SHP77 (cell line): ENCODE results near the gene MRGPRX1.
"Not testable (repeated sequence)": the region's sequence is repeated elsewhere in the genome, so short reads cannot be mapped to it uniquely, and the experiment has no call there.

Source experiments
- DNase-seq, 2 experiments: peaks; one replicate each; lab custom pipeline; 2025; lab: John Stamatoyannopoulos, UW

The MRGPRX1 gene

DNA sequence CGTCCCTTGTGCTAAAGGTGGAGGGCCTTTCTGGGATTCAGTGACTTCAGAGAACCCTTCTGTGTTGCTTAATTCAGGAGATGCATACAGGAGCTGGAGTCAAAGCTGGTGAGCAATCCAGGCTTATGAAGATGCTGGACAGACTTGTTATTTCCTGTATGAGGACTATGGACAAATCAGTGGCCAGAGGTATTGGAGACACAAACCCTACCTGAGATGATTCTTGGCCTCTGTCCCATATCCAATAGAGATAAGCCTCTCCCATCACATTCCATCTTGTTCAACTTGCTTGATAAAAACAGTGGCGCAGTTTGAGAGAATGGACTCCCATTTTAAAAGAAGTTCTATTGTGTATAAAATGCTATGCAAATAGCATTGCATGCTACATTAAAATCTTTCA, at the start of gene MRGPRX1:
Gene MRGPRX1 (minus strand): TSS at position 101 of the 400 bp plus-strand sequence. CDS start 4,630 bp downstream, outside the sequence.
- no peak for DNase-seq

DNA sequence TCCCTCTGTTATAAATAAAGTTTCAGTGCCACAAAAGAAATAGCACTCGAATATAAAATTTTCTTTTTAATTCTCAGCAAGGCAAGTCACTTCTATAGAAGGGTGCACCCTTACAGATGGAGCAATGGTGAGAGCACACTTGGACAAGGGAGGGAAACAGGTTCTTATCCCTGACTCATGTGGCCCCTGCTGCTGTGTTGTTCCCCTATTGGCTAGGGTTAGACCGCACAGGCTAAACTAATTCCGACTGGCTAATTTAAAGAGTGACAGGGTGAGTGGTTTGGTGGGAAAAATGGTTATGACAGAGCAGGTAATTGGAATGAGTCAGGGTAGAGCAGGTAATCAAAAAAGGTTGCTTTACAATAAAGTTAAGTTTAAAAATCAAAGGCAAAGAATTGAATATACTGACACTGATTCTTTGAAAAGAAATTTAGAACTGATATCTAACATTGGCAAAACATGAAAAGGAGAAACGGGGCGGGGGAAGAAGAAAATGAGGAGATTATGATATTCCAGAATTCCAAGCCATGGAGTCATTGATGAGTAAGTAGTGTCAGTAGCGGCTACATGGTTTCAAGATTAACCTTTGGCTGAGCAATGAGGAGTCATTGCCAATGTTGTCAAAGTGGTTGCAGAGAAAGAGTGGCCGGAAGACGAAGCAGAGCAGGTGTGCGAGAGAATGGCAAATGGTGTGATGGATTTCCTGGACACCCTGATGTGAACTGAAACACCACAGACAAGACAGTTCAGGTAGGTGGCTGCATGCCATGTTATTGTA, 48.4 kb upstream of the MRGPRX1 start:
- no peak for DNase-seq

DNA sequence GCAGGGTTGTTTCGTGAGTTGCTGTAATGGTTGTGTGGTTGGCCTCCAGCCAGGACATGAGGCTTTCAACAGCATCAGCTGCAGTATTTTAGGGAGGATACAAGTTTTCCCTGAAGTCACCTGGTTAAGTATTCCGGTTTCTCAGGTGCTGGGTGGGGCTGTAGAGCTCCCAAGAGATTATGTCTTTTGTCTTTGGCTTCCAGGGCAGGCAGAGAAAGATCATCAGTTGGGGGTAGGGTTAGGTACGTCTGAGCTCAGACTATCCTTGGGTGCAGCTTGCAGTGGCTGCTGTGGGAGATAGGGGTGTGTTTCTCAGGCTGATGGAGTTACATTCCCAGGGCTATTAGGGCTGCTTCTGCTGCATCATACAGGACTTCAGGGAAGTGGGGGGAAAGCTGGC, 47.5 kb upstream of the MRGPRX1 start:
- DNase-seq, result no peak

DNA sequence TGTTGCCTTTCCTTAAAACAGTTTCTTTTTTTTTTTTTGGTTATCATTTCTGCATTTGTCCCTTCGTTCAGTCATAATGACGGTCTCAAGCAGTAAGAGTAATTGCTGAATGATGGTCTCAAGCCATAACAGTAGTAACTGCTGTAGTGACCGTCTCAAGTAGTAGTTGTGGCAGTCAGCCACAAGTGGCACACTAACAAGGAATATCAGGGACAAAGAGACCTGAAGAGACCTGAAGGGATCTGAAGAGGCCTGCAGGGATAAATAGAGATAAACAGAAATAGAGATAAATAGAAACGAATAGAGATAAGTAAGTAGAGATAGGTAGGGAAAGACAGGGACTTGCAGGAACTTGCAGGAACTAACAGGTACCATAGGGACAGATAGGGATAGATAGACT, 42.7 kb upstream of the MRGPRX1 start:
- DNase-seq, result no peak

DNA sequence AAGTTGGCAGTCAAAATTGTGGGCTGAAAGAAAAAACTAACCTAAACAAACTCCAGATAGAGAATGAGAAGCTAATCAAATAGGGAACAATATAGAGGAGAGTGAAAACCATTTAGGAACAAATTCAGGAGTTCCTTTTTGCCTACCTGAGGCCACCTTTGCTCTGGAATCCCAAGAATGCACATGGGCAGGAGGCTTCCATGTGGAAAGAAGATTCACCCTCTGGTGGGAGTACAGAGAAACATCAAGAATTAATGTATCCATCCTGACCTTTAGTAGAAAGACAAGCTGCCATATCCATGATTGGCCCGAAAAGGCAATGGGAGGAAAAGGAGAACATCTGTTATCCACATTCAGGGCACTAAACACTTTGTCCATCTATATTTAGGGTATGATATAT, 35.0 kb upstream of the MRGPRX1 start:
- DNase-seq, result no peak

DNA sequence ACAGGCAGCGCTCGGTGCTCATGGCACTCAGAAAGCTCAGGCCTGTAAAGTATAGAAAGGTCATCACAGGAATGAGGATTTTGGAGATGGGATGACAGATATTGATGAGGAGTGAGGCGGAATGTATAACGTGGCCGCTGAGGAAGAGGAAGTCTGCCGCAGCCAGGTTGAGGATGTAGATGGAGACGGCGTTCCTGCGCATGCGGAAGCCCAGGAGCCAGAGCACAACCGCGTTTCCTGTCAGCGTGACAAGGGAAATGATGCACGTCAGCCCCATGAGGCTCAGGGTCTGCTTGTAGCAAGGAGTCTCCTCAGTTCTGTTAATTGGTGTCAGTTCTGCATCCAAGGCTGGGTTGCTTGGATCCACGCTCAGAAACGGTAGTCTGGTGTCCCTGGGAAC, 33.1 kb upstream of the MRGPRX1 start:
- no peak for DNase-seq

DNA sequence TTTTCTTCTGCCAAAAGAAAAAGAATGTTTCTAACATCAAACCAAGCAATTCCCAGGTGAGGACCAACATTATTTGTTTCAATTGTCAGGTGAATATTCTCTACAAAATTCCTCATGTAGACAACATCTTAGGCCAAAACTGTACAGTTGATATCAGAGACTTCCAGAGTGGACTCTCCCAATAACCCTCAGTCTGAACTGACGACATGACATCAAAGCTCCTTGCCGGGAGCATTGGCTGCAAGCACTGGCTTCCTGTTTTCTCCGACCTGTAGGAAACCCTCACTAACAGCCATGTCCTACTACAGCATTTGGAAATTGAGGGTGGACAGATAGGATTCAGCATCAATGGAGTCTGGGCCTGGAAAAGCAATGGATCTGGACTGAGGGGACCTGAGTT, 30.5 kb upstream of the MRGPRX1 start:
- DNase-seq, result no peak

DNA sequence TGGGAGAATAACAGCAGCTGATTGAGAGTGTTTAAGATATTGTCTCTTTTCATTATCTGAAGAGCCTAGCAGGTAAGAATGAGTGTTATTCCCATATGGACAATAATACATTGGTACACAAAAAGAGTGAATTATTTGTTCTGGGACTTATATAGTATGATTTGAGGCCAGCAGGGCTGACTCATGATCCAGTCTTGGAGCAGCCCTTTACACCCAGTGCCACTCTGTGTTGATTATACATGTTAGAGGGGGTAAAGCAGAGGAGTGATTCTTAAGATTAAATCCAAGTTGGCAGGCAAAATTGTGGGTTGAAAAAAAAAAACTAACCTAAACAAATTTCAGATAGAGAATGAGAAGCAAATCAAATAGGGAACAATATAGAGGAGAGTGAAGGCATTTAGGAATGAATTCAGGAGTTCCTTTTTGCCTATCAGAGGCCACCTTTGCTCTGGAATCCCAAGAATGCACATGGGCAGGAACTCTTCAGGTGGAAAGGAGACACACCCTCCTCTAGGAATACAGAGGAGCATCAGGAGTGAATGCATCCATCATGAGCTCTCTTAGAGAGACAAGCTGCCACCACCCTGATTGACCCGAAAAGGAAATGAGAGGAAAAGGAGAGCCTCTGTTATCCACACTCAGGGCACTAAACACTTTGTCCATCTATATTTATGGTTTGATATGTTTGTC, 19.2 kb upstream of the MRGPRX1 start:
- DNase-seq, result no peak

DNA sequence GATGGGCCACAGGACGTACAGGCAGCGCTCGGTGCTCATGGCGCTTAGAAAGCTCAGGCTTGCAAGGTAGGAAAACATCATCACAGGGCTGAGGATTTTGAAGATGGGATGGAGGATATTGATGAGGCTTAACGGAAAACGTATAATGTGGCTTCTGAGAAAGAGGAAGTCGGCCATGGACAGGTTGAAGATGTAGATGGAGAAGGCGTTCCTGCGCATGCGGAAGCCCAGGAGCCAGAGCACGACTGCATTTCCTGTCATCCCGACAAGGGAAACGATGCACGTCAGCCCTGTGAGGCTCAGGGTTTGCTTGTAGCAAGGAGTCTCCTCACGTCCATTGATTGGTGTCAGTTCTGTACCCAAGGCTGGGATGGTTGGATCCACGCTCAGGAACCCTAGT, 17.4 kb upstream of the MRGPRX1 start:
- no peak for DNase-seq

DNA sequence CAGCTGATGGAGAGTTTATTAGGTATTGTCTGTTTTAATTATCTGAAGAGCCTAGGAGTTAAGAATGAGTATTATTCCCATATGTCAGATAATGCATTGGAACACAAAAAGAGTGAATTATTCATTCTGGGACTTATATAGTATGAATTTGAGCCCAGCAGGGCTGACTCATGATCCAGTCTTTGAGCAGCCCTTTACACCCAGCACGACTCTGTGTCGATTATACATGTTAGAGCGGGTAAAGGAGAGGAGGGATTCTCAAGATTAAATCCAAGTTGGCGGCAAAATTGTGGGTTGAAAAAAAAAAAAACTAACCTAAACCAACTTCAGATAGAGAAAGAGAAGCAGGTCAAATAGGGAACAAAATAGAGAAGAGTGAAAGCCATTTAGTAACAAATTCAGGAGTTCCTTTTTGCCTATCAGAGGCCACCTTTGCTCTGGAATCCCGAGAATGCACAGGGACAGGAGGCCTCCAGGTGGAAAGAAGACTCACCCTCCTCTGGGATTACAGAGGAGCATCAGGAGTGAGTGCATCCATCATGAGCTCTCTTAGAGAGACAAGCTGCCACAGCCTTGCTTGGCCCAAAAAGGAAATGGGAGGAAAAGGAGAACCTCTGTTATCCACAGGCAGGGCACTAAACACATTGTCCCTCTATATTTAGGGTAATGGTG, 3.1 kb downstream of the MRGPRX1 start:
- no peak for DNase-seq

DNA sequence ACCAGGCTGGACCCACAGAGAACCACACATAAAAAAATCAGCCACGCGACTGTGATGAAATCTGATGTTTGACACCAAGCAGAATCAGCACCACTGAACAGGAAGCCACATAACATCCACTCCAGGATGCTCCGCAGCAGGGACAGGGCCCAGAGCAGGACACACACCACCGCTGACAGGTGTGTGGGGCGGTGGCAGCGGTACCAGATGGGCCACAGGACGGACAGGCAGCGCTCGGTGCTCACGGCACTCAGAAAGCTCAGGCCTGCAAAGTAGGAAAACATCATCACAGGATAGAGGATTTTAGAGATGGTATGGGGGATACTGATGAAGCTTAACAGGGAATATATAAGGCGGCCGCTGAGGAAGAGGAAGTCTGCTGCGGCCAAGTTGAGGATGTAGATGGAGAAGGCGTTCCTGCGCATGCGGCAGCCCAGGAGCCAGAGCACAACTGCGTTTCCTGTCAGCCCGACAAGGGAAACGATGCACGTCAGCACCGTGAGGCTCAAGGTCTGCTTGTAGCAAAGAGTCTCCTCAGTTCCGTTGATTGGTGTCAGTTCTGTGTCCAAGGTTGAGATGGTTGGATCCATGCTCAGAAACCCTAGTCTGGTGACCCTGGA, 4.9 kb downstream of the MRGPRX1 start:
- DNase-seq, result no peak

DNA sequence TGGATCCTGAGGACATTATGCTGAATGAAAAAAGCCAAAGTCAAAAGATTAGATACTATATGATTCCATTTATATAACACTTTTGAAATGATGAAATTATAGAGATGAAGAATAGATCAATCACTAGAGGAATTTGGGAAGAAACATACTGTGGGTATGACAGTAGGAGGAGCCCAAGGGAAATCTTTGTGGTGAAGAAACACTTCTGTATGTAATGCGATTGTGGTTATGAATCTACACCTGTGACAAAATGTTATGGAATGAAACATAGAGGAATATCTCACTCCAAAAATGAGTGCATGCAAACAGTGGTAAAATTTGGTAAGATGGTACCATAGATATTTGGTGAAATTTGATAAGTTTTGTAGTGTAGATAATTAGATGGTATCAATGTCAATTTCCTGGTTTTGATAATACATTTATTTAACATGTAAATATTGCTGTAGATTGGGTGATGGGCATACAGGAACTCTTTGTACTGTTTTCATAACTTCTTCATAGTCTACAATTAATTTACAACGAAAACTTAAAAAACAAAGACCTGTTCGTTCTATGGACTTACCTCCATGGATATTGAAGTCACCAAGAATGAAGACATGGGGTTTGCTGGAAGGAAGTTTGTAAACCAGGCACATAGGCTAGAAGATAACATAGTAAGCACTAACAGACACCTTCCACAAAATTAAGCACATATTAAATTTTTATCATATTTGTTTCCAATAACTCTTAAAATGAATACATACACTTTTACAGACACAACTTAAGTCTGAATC, 11.5 kb downstream of the MRGPRX1 start:
- DNase-seq, result no peak

DNA sequence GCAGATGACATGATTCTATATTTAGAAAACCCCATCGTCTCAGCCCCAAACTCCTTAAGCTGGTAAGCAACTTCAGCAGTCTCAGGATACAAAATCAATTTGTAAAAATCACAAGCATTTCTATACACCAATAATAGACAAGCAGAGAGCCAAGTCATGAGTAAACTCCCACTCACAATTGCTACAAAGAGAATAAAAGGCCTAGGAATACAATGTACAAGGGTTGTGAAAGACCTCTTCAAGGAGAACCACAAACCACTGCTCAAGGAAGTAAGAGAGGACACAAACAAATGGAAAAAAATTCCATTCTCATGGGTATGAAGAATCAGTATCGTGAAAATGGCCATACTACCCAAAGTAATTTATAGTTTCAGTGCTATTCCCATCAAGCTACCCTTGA, 13.8 kb downstream of the MRGPRX1 start:
- not testable (repeated sequence) for DNase-seq

DNA sequence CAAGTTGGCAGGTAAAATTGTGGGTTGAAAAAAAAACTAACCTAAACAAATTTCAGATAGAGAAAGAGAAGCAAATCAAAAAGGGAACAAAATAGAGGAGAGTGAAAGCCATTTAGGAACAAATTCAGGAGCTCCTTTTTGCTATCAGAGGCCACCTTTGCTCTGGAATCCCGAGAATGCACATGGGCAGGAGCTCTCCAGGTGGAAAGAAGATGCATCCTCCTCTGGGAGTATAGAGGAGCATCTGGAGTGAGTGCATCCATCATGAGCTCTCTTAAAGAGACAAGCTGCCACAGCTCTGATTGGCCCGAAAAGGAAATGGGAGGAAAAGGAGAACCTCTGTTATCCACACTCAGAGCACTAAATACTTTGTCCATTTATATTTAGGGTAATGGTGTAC, 26.3 kb downstream of the MRGPRX1 start:
- no peak for DNase-seq

DNA sequence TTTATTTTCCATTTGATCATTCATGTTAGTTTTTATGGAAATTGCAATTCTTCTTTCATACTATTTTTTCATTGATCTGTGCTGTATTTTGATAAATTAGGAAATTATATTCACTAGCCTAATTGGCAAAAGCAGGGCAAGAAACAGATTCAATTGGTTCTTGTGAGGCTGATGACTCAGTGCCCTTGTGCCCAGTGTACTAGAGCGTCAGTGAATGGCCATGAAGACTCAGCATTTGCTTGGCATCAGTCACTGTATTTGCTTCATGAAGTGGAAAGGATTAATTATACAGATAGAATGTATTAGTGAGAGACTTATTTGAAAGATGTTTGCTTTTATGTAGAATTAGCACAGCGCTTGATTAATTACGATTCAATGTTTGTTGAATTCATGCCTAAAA, 31.8 kb downstream of the MRGPRX1 start:
- DNase-seq, result no peak

DNA sequence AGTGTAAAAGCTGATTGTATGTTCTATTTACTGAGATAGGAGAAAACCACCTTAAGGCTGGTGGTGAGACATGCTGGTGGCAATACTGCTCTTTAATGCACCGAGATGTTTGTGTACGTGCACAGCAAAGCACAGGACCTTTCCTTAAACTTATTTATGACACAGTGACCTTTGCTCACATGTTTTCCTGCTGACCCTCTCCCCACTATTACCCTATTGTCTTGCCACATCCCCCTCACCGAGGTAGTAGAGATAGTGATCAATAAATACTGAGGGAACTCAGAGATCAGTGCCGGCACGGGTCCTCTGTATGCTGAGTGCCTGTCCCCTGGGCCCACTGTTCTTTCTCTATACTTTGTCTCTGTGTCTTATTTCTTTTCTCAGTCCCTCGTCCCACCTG, 38.6 kb downstream of the MRGPRX1 start:
- DNase-seq, result not testable (repeated sequence)

DNA sequence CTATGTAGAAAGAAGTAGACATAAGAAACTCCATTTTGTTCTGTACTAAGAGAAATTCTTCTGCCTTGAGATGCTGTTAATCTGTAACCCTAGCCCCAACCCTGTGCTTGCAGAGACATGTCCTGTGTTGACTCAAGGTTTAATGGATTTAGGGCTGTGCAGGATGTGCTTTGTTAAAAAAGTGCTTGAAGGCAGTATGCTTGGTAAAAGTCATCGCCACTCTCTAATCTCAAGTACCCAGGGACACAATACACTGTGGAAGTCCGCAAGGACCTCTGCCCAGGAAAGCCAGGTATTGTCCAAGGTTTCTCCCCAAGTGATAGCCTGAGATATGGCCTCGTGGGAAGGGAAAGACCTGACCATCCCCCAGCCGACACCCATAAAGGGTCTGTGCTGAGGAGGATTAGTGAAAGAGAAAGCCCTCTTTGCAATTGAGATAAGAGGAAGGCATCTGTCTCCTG, 39.0 kb downstream of the MRGPRX1 start:
- DNase-seq, result not testable (repeated sequence)

DNA sequence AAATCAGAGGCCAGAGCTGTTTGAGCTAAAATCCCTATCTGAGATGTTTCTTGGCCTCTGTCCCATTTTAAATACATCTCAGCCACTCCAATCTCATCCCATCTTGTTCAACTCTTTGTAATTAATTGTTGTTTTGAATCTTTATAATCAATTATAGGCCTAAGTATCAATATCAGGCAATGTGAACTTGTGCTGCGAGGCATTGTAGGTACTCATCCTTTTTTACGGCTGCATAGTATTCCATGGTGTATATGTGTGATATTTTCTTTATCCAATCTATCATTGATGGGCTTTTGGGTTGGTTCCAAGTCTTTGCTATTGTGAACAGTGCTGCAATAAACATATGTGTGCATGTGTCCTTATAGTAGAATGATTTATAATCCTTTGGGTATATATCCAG, 47.5 kb downstream of the MRGPRX1 start:
- not testable (repeated sequence) for DNase-seq

DNA sequence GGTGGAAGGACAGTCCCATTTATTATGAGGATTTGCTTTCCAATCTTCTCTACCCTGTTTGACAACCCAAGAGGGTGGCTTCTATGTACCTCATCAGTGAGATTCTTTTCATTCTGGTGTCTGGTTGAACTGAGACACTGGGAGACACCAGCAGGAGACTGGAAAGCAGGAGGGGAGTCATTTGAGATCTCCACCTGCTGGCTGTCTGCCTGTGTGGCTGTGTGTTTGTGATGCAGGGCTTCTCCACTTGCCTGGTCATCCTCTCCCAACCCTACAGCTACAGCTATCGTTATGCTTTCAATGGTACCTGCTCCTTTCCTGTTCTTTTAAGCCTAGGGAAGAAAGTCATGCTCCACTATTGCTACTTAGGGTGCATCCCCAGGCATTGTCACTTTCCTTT, 48.6 kb downstream of the MRGPRX1 start:
- no peak for DNase-seq
